Natural killer cell (primary cell): ENCODE data around the gene OR2V2. TPM values are rescaled to one million over a fixed set of nuclear protein-coding genes. Genes with fewer than 3 reads are reported as not detected.
A peak's percentile ranks its signal among the peaks of the same experiment; 100 is the strongest.
"Not testable (repeated sequence)": the region's sequence is repeated elsewhere in the genome, so short reads cannot be mapped to it uniquely, and the experiment has no call there.

Experiments used
- ATAC-seq, 3 donors: fragments of 150-1000 bp in 2 of 3; fragments of 200-7000 bp in 1 of 3; cut with Tn5 transposase; 1 replicate in 1 of 3; 2 replicates in 2 of 3; pipeline ENCODE4 v1.10.0; 2021; ENCODE audit warnings: mild to moderate bottlenecking in 2 of 3, moderate library complexity in 2 of 3
- DNase-seq, 2 donors: peaks; one replicate each; pipeline versions ENCODE4 v3.0.0 to v3.0.0-alpha.2; 2013 to 2021; ENCODE audit warnings: mixed read lengths in 1 of 2
- H3K27ac ChIP-seq: one replicate; pipeline ENCODE4 v1.5.1; 2013; ENCODE audit warnings: mild to moderate bottlenecking, low read length
- H3K27me3 ChIP-seq: one replicate; pipeline ENCODE4 v1.6.1; 2013; ENCODE audit warnings: low read length; ENCODE audit not compliant: control insufficient read depth, insufficient read depth
- H3K36me3 ChIP-seq: one replicate; pipeline ENCODE4 v1.6.1; 2013; ENCODE audit warnings: low read length; ENCODE audit not compliant: control insufficient read depth, insufficient read depth
- H3K4me1 ChIP-seq: one replicate; pipeline ENCODE4 v1.6.1; 2013; ENCODE audit warnings: low read length; ENCODE audit not compliant: control insufficient read depth, insufficient read depth
- H3K4me3 ChIP-seq: one replicate; pipeline ENCODE4 v1.5.1; 2013; ENCODE audit warnings: low read length
- H3K9me3 ChIP-seq: one replicate; pipeline ENCODE4 v1.6.1; 2013; ENCODE audit warnings: low read length; ENCODE audit not compliant: control insufficient read depth, insufficient read depth
- H3K27ac Mint-ChIP-seq, 2 donors: one replicate each; pipeline ENCODE4 v1.8.0; 2022; ENCODE audit warnings: mild to moderate bottlenecking in 2 of 2, mixed read lengths in 2 of 2, moderate library complexity in 1 of 2
- H3K27me3 Mint-ChIP-seq, 2 donors: one replicate each; pipeline ENCODE4 v1.8.0; 2022; ENCODE audit warnings: low read depth in 2 of 2, mixed read lengths in 2 of 2
- H3K36me3 Mint-ChIP-seq: one replicate; pipeline ENCODE4 v1.8.0; 2022; ENCODE audit warnings: mixed read lengths
- H3K4me1 Mint-ChIP-seq, 2 donors: one replicate each; pipeline ENCODE4 v1.8.0; 2022; ENCODE audit warnings: mixed read lengths in 2 of 2
- H3K4me3 Mint-ChIP-seq: one replicate; pipeline ENCODE4 v1.8.0; 2022; ENCODE audit warnings: mild to moderate bottlenecking, moderate library complexity, mixed read lengths
- H3K9me3 Mint-ChIP-seq, 2 donors: one replicate each; pipeline ENCODE4 v1.8.0; 2022; ENCODE audit warnings: mixed read lengths in 2 of 2
- WGBS: methylation state at CpG from one replicate; pipeline ENCODE4 v1.1.7; 2013; ENCODE audit warnings: missing lambda C conversion rate; ENCODE audit not compliant: insufficient coverage; 5-methylcytosine and 5-hydroxymethylcytosine counted together
- intact Hi-C: fragments of 100-400 bp; cut with micrococcal nuclease; formaldehyde crosslinking; loops from one replicate; pipeline ENCODE4 v1.14.2; 2022
- total RNA-seq, 4 donors: library from RNA; stranded (reverse); fragments of 120-200 nt in 1 of 4; gene quantifications; one replicate each; pipeline versions ENCODE4 v1.2.3 to v1.2.4, GENCODE V29; 2013 to 2022
- TF ChIP-seq, protein P1 (sequence below): fragments of 200-600 bp; IDR thresholded peaks from one replicate; pipeline ENCODE4 v1.8.0; 2022; ENCODE audit warnings: antibody characterized with exemption

The OR2V2 gene
- total RNA-seq, 3 donors from 2014 or later (not counting 1 experiment from before 2014, with no cell fraction given): not detected

- H3K4me3 ChIP-seq: no peak overlapping the region
- intact Hi-C loops: no loop called here
Measured at GRCh38 chr5:181159286-181160151, 12.1 kb downstream of the OR2V2 start.

DNA sequence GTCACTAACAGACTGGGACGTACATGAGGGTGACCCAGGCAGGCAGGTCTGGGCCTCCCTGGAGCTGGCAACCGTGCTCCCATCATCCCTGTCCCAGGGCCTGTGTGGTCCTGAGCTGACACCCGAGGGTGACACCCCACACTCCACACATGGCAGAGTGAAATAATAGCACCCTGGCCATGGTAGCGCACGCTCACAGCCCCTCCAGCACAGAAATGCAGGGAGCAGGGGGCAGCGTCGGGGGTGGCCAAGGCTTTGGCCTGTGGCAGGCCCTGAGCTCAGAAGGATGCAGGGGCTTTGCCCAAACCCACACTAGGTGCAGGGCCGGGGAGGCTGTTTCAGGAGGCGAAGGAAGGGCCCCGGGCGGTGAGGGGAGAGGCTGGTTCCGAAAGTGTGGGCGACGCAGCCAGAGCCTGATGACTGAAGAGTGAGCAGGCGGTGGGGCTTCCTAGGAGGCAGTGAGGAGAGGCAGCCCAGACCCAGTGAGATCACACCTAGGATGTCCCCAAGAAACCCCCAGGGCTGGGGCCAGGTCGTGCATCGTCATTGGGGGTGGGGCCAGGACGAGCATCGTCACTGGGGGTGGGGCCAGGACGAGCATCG, 12.9 kb downstream of the OR2V2 start:
- intact Hi-C loops: no loop called here
- DNase-seq (peak; percentile 54 to 95), ATAC-seq (peak; percentile 86 to 90 (median 89))
- WGBS: 73% methylated on average over 17 of the region's 21 CpGs
- Mint-ChIP-seq H3K27me3 (peaks cover 1 to 16% of the 10 kb centered on the region in 2 donors), H3K27ac (peak overlapping the region; percentile 87 to 95), H3K36me3 (no peaks in the 10 kb centered on the region), H3K4me3 (peak overlapping the region; percentile 65), H3K9me3 (no peaks in the 10 kb centered on the region), H3K4me1 (peaks cover 20 to 21% of the 10 kb centered on the region in 2 donors)
- Histone ChIP-seq H3K36me3 (no peaks in the 10 kb centered on the region), H3K4me3 (peak overlapping the region; percentile 11), H3K9me3 (no peaks in the 10 kb centered on the region), H3K27me3 (peaks cover 7% of the 10 kb centered on the region), H3K4me1 (peaks cover 33% of the 10 kb centered on the region), H3K27ac (peak overlapping the region; percentile 79)
- TF ChIP-seq, protein P1, sequence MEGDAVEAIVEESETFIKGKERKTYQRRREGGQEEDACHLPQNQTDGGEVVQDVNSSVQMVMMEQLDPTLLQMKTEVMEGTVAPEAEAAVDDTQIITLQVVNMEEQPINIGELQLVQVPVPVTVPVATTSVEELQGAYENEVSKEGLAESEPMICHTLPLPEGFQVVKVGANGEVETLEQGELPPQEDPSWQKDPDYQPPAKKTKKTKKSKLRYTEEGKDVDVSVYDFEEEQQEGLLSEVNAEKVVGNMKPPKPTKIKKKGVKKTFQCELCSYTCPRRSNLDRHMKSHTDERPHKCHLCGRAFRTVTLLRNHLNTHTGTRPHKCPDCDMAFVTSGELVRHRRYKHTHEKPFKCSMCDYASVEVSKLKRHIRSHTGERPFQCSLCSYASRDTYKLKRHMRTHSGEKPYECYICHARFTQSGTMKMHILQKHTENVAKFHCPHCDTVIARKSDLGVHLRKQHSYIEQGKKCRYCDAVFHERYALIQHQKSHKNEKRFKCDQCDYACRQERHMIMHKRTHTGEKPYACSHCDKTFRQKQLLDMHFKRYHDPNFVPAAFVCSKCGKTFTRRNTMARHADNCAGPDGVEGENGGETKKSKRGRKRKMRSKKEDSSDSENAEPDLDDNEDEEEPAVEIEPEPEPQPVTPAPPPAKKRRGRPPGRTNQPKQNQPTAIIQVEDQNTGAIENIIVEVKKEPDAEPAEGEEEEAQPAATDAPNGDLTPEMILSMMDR: no peak

More at GRCh38 chr5:181159286-181160151, 12.1 kb downstream of the OR2V2 start:
- Histone ChIP-seq H3K27ac (peak overlapping the region; percentile 79), H3K9me3 (no peaks in the 10 kb centered on the region), H3K4me1 (peaks cover 31% of the 10 kb centered on the region), H3K36me3 (no peaks in the 10 kb centered on the region), H3K27me3 (peaks cover 6% of the 10 kb centered on the region)
- H3K9me3 Mint-ChIP-seq: no peaks in the 10 kb centered on the region
- H3K27ac Mint-ChIP-seq: peak overlapping the region; percentile 87 to 95
- TF ChIP-seq, protein P1: peak; percentile 91
- 65% methylated on average over 19 of the region's 20 CpGs for WGBS
- peak overlapping the region; percentile 89 for H3K4me3 Mint-ChIP-seq
- H3K36me3 Mint-ChIP-seq: no peaks in the 10 kb centered on the region
- H3K27me3 Mint-ChIP-seq: peaks cover 0 to 17% of the 10 kb centered on the region in 2 donors
- DNase-seq (peak; percentile 90 to 95), ATAC-seq (peak; percentile 75 to 82 (median 81))
- peaks cover 18 to 25% of the 10 kb centered on the region in 2 donors for H3K4me1 Mint-ChIP-seq

DNA sequence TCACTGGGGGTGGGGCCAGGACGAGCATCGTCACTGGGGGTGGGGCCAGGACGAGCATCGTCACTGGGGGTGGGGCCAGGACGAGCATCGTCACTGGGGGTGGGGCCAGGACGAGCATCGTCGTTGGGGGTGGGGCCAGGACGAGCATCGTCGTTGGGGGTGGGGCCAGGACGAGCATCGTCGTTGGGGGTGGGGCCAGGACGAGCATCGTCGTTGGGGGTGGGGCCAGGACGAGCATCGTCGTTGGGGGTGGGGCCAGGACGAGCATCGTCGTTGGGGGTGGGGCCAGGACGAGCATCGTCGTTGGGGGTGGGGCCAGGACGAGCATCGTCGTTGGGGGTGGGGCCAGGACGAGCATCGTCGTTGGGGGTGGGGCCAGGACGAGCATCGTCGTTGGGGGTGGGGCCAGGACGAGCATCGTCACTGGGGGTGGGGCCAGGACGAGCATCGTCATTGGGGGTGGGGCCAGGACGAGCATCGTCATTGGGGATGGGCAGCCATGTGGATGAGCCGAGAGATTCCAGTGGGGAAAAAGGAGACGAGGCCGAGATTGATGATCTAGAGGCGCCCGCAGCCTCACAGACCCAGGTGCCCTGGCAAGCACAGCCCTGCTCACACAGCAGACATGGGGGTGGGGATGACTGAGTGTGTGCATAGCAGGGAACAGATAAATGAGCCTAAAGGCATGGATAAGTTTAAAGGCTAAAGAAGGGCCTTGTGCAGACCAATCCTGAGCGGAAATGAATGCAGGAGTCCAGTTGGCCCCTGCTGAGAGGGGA, 13.6 kb downstream of the OR2V2 start:
- WGBS: 26% methylated on average over 15 of the region's 48 CpGs
- H3K4me3 ChIP-seq, H3K36me3 Mint-ChIP-seq, H3K9me3 ChIP-seq, intact Hi-C loops, H3K36me3 ChIP-seq, H3K27me3 ChIP-seq, H3K9me3 Mint-ChIP-seq: not testable (repeated sequence)
- Mint-ChIP-seq H3K27ac (peak overlapping the region; percentile 87 to 95), H3K27me3 (peaks cover 8 to 17% of the 10 kb centered on the region in 2 donors), H3K4me1 (peaks cover 20 to 21% of the 10 kb centered on the region in 2 donors), H3K4me3 (peak overlapping the region; percentile 81)
- Histone ChIP-seq H3K27ac (peak overlapping the region; percentile 76), H3K4me1 (peaks cover 33% of the 10 kb centered on the region)
- peak in 2 of 3 donors; percentile 27 to 30 for ATAC-seq
- DNase-seq: peak; percentile 41 to 80
